ENCODE results near the gene PLXDC2.
"Not testable (repeated sequence)": the region's sequence is repeated elsewhere in the genome, so short reads cannot be mapped to it uniquely, and the experiment has no call there.

PLXDC2 gene

GRCh38 chr10:20040012-20040411, 223.8 kb downstream of the PLXDC2 start:
- no peak overlapping the region for H3K4me3 ChIP-seq (ENCODE audit: low read depth, low read length, poor library complexity, severe bottlenecking)
- H3K9me2 ChIP-seq (ENCODE audit: low read depth, low read length): no peaks in the 10 kb centered on the region
- no peak overlapping the region for H3K9ac ChIP-seq (ENCODE audit: low read length)
- H2AFZ ChIP-seq (ENCODE audit: low read length): no peak overlapping the region
- H3K27ac ChIP-seq (ENCODE audit: low read depth, low read length, poor library complexity, severe bottlenecking): no peak overlapping the region
- H4K20me1 ChIP-seq (ENCODE audit: insufficient read depth, low read length): no peaks in the 10 kb centered on the region
- no peaks in the 10 kb centered on the region for H3K36me3 ChIP-seq (ENCODE audit: insufficient read depth, low read length)
- no peaks in the 10 kb centered on the region for H3K79me2 ChIP-seq (ENCODE audit: insufficient read depth, low read length)
- no peaks in the 10 kb centered on the region for H3K4me1 ChIP-seq (ENCODE audit: insufficient read depth, low read length, severe bottlenecking)
- H3K9me3 ChIP-seq (ENCODE audit: low read length): no peaks in the 10 kb centered on the region
- H3K4me2 ChIP-seq (ENCODE audit: low read length): no peak overlapping the region
- TF ChIP-seq EZH2 (IDR thresholded peaks at IDR 0.05; ENCODE audit: borderline replicate concordance, low read length) (no peak), CTCF (IDR thresholded peaks at IDR 0.05; ENCODE audit: low read length) (no peak)
- H3K27me3 ChIP-seq (ENCODE audit: insufficient read depth, low read length): no peaks in the 10 kb centered on the region
- no peaks in the 10 kb centered on the region for H3F3A ChIP-seq (ENCODE audit: insufficient read depth, low read length)

- Histone ChIP-seq H3F3A (ENCODE audit: insufficient read depth, low read length) (no peaks in the 10 kb centered on the region), H3K36me3 (ENCODE audit: insufficient read depth, low read length) (no peaks in the 10 kb centered on the region), H3K9ac (ENCODE audit: low read length) (no peak overlapping the region), H3K79me2 (ENCODE audit: insufficient read depth, low read length) (no peaks in the 10 kb centered on the region), H3K9me3 (ENCODE audit: low read length) (no peaks in the 10 kb centered on the region), H3K4me1 (ENCODE audit: insufficient read depth, low read length, severe bottlenecking) (no peaks in the 10 kb centered on the region), H3K27me3 (ENCODE audit: insufficient read depth, low read length) (no peaks in the 10 kb centered on the region), H3K4me3 (ENCODE audit: low read depth, low read length, poor library complexity, severe bottlenecking) (no peak overlapping the region), H3K27ac (ENCODE audit: low read depth, low read length, poor library complexity, severe bottlenecking) (no peak overlapping the region), H4K20me1 (ENCODE audit: insufficient read depth, low read length) (no peaks in the 10 kb centered on the region), H2AFZ (ENCODE audit: low read length) (no peak overlapping the region), H3K4me2 (ENCODE audit: low read length) (no peak overlapping the region), H3K9me2 (ENCODE audit: low read depth, low read length) (no peaks in the 10 kb centered on the region)
- no peak for TF ChIP-seq EZH2 (IDR thresholded peaks at IDR 0.05; ENCODE audit: borderline replicate concordance, low read length)
Observed at GRCh38 chr10:20041931-20042330, 225.7 kb downstream of the PLXDC2 start.

GRCh38 chr10:20045100-20045499, 228.9 kb downstream of the PLXDC2 start:
- H3K4me3 ChIP-seq (ENCODE audit: low read depth, low read length, poor library complexity, severe bottlenecking); H3K4me2 ChIP-seq (ENCODE audit: low read length); H3K9ac ChIP-seq (ENCODE audit: low read length); H3K27me3 ChIP-seq (ENCODE audit: insufficient read depth, low read length); H3K27ac ChIP-seq (ENCODE audit: low read depth, low read length, poor library complexity, severe bottlenecking); H3K9me3 ChIP-seq (ENCODE audit: low read length); H3F3A ChIP-seq (ENCODE audit: insufficient read depth, low read length); H2AFZ ChIP-seq (ENCODE audit: low read length); H3K79me2 ChIP-seq (ENCODE audit: insufficient read depth, low read length); H4K20me1 ChIP-seq (ENCODE audit: insufficient read depth, low read length); H3K36me3 ChIP-seq (ENCODE audit: insufficient read depth, low read length); H3K9me2 ChIP-seq (ENCODE audit: low read depth, low read length); H3K4me1 ChIP-seq (ENCODE audit: insufficient read depth, low read length, severe bottlenecking): not testable (repeated sequence)

- Histone ChIP-seq H3K9me2 (ENCODE audit: low read depth, low read length) (no peaks in the 10 kb centered on the region), H4K20me1 (ENCODE audit: insufficient read depth, low read length) (no peaks in the 10 kb centered on the region), H3K9ac (ENCODE audit: low read length) (no peak overlapping the region), H3K27me3 (ENCODE audit: insufficient read depth, low read length) (no peaks in the 10 kb centered on the region), H3K79me2 (ENCODE audit: insufficient read depth, low read length) (no peaks in the 10 kb centered on the region), H3K36me3 (ENCODE audit: insufficient read depth, low read length) (no peaks in the 10 kb centered on the region), H3K4me3 (ENCODE audit: low read depth, low read length, poor library complexity, severe bottlenecking) (no peak overlapping the region), H3K4me2 (ENCODE audit: low read length) (no peak overlapping the region), H2AFZ (ENCODE audit: low read length) (no peak overlapping the region), H3K4me1 (ENCODE audit: insufficient read depth, low read length, severe bottlenecking) (no peaks in the 10 kb centered on the region), H3K27ac (ENCODE audit: low read depth, low read length, poor library complexity, severe bottlenecking) (no peak overlapping the region), H3K9me3 (ENCODE audit: low read length) (no peaks in the 10 kb centered on the region), H3F3A (ENCODE audit: insufficient read depth, low read length) (no peaks in the 10 kb centered on the region)
- TF ChIP-seq CTCF (IDR thresholded peaks at IDR 0.05; ENCODE audit: low read length): no peak
- TF ChIP-seq EZH2 (IDR thresholded peaks at IDR 0.05; ENCODE audit: borderline replicate concordance, low read length): no peak
Observed at GRCh38 chr10:20048161-20048560, 231.9 kb downstream of the PLXDC2 start.
